ENCODE measurements around the gene RILPL1.
"Not testable (repeated sequence)": the region's sequence is repeated elsewhere in the genome, so short reads cannot be mapped to it uniquely, and the experiment has no call there.

RILPL1 gene

GRCh38 chr12:123559468-123559867 lies 25.9 kb upstream of the RILPL1 start:
- Histone ChIP-seq H2BK12ac (ENCODE audit: low read length) (no peak overlapping the region), H2BK5ac (ENCODE audit: low read depth, low read length, poor library complexity) (no peak overlapping the region), H3K4me3 (ENCODE audit: low read depth, low read length) (no peak overlapping the region), H3K23ac (ENCODE audit: low read length) (no peak overlapping the region), H4K8ac (ENCODE audit: low read depth, low read length) (no peak overlapping the region), H3K14ac (ENCODE audit: low read length) (no peak overlapping the region), H4K12ac (ENCODE audit: low read depth, low read length) (no peak overlapping the region), H2AFZ (ENCODE audit: insufficient read depth, low read length, poor library complexity) (no peak overlapping the region), H2BK120ac (ENCODE audit: insufficient read depth, low read length, poor library complexity) (no peak overlapping the region), H3K79me1 (ENCODE audit: low read length) (no peaks in the 10 kb centered on the region), H3K79me2 (ENCODE audit: control insufficient read depth, insufficient read depth, low read length, poor library complexity) (no peaks in the 10 kb centered on the region), H3K9me3 (ENCODE audit: insufficient read depth, low read depth, low read length) (no peaks in the 10 kb centered on the region), H2AK5ac (ENCODE audit: low read length) (no peak overlapping the region), H3K27ac (ENCODE audit: low read depth, low read length) (no peak overlapping the region), H3K4me1 (ENCODE audit: control insufficient read depth in 1 of 2, insufficient read depth in 2 of 2, low read length in 2 of 2) (no peaks in the 10 kb centered on the region), H3K27me3 (ENCODE audit: insufficient read depth, low read length) (no peaks in the 10 kb centered on the region), H4K91ac (ENCODE audit: low read depth, low read length) (no peak overlapping the region), H3K4ac (ENCODE audit: low read depth, low read length) (no peak overlapping the region), H3K9ac (ENCODE audit: low read length) (no peak overlapping the region), H3K4me2 (ENCODE audit: low read length) (no peak overlapping the region), H3K18ac (ENCODE audit: low read length) (no peak overlapping the region), H3K36me3 (ENCODE audit: control insufficient read depth in 1 of 2, insufficient read depth in 2 of 2, low read length in 2 of 2) (no peaks in the 10 kb centered on the region)
- peak in 1 of 2 donors; percentile 34 for DNase-seq
- no CpG with 5 or more reads among the region's 3 CpGs for WGBS (ENCODE audit: extremely low coverage, insufficient coverage, insufficient read length)

GRCh38 chr12:123558487-123558886 lies 25.0 kb upstream of the RILPL1 start:
- not testable (repeated sequence) for H3K9me3 ChIP-seq (ENCODE audit: insufficient read depth, low read depth, low read length); H3K36me3 ChIP-seq (ENCODE audit: control insufficient read depth in 1 of 2, insufficient read depth in 2 of 2, low read length in 2 of 2); H3K4me1 ChIP-seq (ENCODE audit: control insufficient read depth in 1 of 2, insufficient read depth in 2 of 2, low read length in 2 of 2); H3K4ac ChIP-seq (ENCODE audit: low read depth, low read length); H2AK5ac ChIP-seq (ENCODE audit: low read length); H2BK12ac ChIP-seq (ENCODE audit: low read length); H3K9ac ChIP-seq (ENCODE audit: low read length); H3K23ac ChIP-seq (ENCODE audit: low read length); H2BK5ac ChIP-seq (ENCODE audit: low read depth, low read length, poor library complexity); H3K18ac ChIP-seq (ENCODE audit: low read length); H3K79me2 ChIP-seq (ENCODE audit: control insufficient read depth, insufficient read depth, low read length, poor library complexity); H3K14ac ChIP-seq (ENCODE audit: low read length); H3K27ac ChIP-seq (ENCODE audit: low read depth, low read length); H3K27me3 ChIP-seq (ENCODE audit: insufficient read depth, low read length); DNase-seq; H3K4me3 ChIP-seq (ENCODE audit: low read depth, low read length); H3K79me1 ChIP-seq (ENCODE audit: low read length); H4K8ac ChIP-seq (ENCODE audit: low read depth, low read length); H4K12ac ChIP-seq (ENCODE audit: low read depth, low read length); H2BK120ac ChIP-seq (ENCODE audit: insufficient read depth, low read length, poor library complexity); H4K91ac ChIP-seq (ENCODE audit: low read depth, low read length); H2AFZ ChIP-seq (ENCODE audit: insufficient read depth, low read length, poor library complexity); H3K4me2 ChIP-seq (ENCODE audit: low read length)
- no CpG with 5 or more reads among the region's 14 CpGs for WGBS (ENCODE audit: extremely low coverage, insufficient coverage, insufficient read length)

GRCh38 chr12:123554843-123555242 lies 21.3 kb upstream of the RILPL1 start:
- not testable (repeated sequence) for H2BK120ac ChIP-seq (ENCODE audit: insufficient read depth, low read length, poor library complexity); H3K27ac ChIP-seq (ENCODE audit: low read depth, low read length); H2AFZ ChIP-seq (ENCODE audit: insufficient read depth, low read length, poor library complexity); H3K4ac ChIP-seq (ENCODE audit: low read depth, low read length); H3K79me1 ChIP-seq (ENCODE audit: low read length); H3K18ac ChIP-seq (ENCODE audit: low read length); H3K36me3 ChIP-seq (ENCODE audit: control insufficient read depth in 1 of 2, insufficient read depth in 2 of 2, low read length in 2 of 2); H3K9me3 ChIP-seq (ENCODE audit: insufficient read depth, low read depth, low read length); DNase-seq; H3K27me3 ChIP-seq (ENCODE audit: insufficient read depth, low read length); H3K23ac ChIP-seq (ENCODE audit: low read length); H4K12ac ChIP-seq (ENCODE audit: low read depth, low read length); H2BK12ac ChIP-seq (ENCODE audit: low read length); H4K8ac ChIP-seq (ENCODE audit: low read depth, low read length); H3K4me2 ChIP-seq (ENCODE audit: low read length); H3K4me3 ChIP-seq (ENCODE audit: low read depth, low read length); H4K91ac ChIP-seq (ENCODE audit: low read depth, low read length); H3K9ac ChIP-seq (ENCODE audit: low read length); H3K79me2 ChIP-seq (ENCODE audit: control insufficient read depth, insufficient read depth, low read length, poor library complexity); H3K14ac ChIP-seq (ENCODE audit: low read length); H3K4me1 ChIP-seq (ENCODE audit: control insufficient read depth in 1 of 2, insufficient read depth in 2 of 2, low read length in 2 of 2); H2AK5ac ChIP-seq (ENCODE audit: low read length); H2BK5ac ChIP-seq (ENCODE audit: low read depth, low read length, poor library complexity)
- WGBS (ENCODE audit: extremely low coverage, insufficient coverage, insufficient read length), result no CpG with 5 or more reads among the region's 5 CpGs

GRCh38 chr12:123554136-123554535 lies 20.6 kb upstream of the RILPL1 start:
- H2AFZ ChIP-seq (ENCODE audit: insufficient read depth, low read length, poor library complexity); H3K4me3 ChIP-seq (ENCODE audit: low read depth, low read length); H3K79me1 ChIP-seq (ENCODE audit: low read length); H3K79me2 ChIP-seq (ENCODE audit: control insufficient read depth, insufficient read depth, low read length, poor library complexity); H3K9me3 ChIP-seq (ENCODE audit: insufficient read depth, low read depth, low read length); DNase-seq; H3K27me3 ChIP-seq (ENCODE audit: insufficient read depth, low read length); H3K4me1 ChIP-seq (ENCODE audit: control insufficient read depth in 1 of 2, insufficient read depth in 2 of 2, low read length in 2 of 2); H3K14ac ChIP-seq (ENCODE audit: low read length); H3K27ac ChIP-seq (ENCODE audit: low read depth, low read length); H4K91ac ChIP-seq (ENCODE audit: low read depth, low read length); H3K9ac ChIP-seq (ENCODE audit: low read length); H3K36me3 ChIP-seq (ENCODE audit: control insufficient read depth in 1 of 2, insufficient read depth in 2 of 2, low read length in 2 of 2); H3K18ac ChIP-seq (ENCODE audit: low read length); H4K12ac ChIP-seq (ENCODE audit: low read depth, low read length); H2BK5ac ChIP-seq (ENCODE audit: low read depth, low read length, poor library complexity); H3K23ac ChIP-seq (ENCODE audit: low read length); H2BK120ac ChIP-seq (ENCODE audit: insufficient read depth, low read length, poor library complexity); H3K4me2 ChIP-seq (ENCODE audit: low read length); H4K8ac ChIP-seq (ENCODE audit: low read depth, low read length); H3K4ac ChIP-seq (ENCODE audit: low read depth, low read length); H2AK5ac ChIP-seq (ENCODE audit: low read length); H2BK12ac ChIP-seq (ENCODE audit: low read length): not testable (repeated sequence)
- WGBS (ENCODE audit: extremely low coverage, insufficient coverage, insufficient read length), result no CpG with 5 or more reads among the region's 2 CpGs

All from trophoblast cell (in vitro differentiated cells and primary cell).